Stimulated activated CD4-positive, alpha-beta T cell treated with anti-CD3 and anti-CD28 coated beads, Interleukin-1b, Interleukin-23, amount 100 ng/mL, for 48 hours (primary cell): ENCODE data around the gene SPATA1.
A peak's percentile ranks its signal among the peaks of the same experiment; 100 is the strongest.
"Not testable (repeated sequence)": the region's sequence is repeated elsewhere in the genome, so short reads cannot be mapped to it uniquely, and the experiment has no call there.

Experiments
- DNase-seq: peaks from one replicate; pipeline ENCODE4 v3.0.0-alpha.2; 2020

The SPATA1 gene

GRCh38 chr1:84510165-84510564 is 4.0 kb downstream of the SPATA1 start:
- no peak for DNase-seq

GRCh38 chr1:84510668-84511067 is 4.5 kb downstream of the SPATA1 start:
- DNase-seq, result no peak

- DNase-seq, result no peak
Observed at GRCh38 chr1:84524590-84524989, 18.4 kb downstream of the SPATA1 start.

GRCh38 chr1:84525779-84526178 is 19.6 kb downstream of the SPATA1 start:
- no peak for DNase-seq

- DNase-seq, result no peak
Observed at GRCh38 chr1:84538599-84538998, 32.4 kb downstream of the SPATA1 start.

- no peak for DNase-seq
Observed at GRCh38 chr1:84539972-84540371, 33.8 kb downstream of the SPATA1 start.

GRCh38 chr1:84540759-84541158 is 34.6 kb downstream of the SPATA1 start:
- DNase-seq, result no peak

- DNase-seq, result no peak
Observed at GRCh38 chr1:84541679-84542078, 35.5 kb downstream of the SPATA1 start.

GRCh38 chr1:84550826-84551225 is 44.6 kb downstream of the SPATA1 start:
- no peak for DNase-seq

GRCh38 chr1:84569216-84569615 is 63.0 kb downstream of the SPATA1 start:
- no peak for DNase-seq

- no peak for DNase-seq
Observed at GRCh38 chr1:84570436-84571149, 64.4 kb downstream of the SPATA1 start.

- DNase-seq, result no peak
Observed at GRCh38 chr1:84571150-84571535, 65.0 kb downstream of the SPATA1 start.

GRCh38 chr1:84573481-84573966 is 67.3 kb downstream of the SPATA1 start:
- no peak for DNase-seq

GRCh38 chr1:84573967-84574842 is 68.0 kb downstream of the SPATA1 start, which contains the start of gene CTBS:
Gene CTBS (minus strand): TSS chr1:84574440. CDS start chr1:84574415, 25 bp downstream.
- peak; percentile 86 for DNase-seq

GRCh38 chr1:84574936-84575335 is 68.8 kb downstream of the SPATA1 start:
- no peak for DNase-seq

- no peak for DNase-seq
Observed at GRCh38 chr1:84581648-84582047, 75.5 kb downstream of the SPATA1 start.

GRCh38 chr1:84582802-84583587 is 76.8 kb downstream of the SPATA1 start:
- DNase-seq, result no peak

- no peak for DNase-seq
Observed at GRCh38 chr1:84583648-84584047, 77.5 kb downstream of the SPATA1 start.

GRCh38 chr1:84584126-84584525 is 77.9 kb downstream of the SPATA1 start:
- DNase-seq, result no peak

- no peak for DNase-seq
Observed at GRCh38 chr1:84585803-84586202, 79.6 kb downstream of the SPATA1 start.

- DNase-seq, result no peak
Observed at GRCh38 chr1:84587099-84587498, 80.9 kb downstream of the SPATA1 start.

- DNase-seq, result not testable (repeated sequence)
Observed at GRCh38 chr1:84594959-84595358, 88.8 kb downstream of the SPATA1 start.

GRCh38 chr1:84597011-84597410 is 90.8 kb downstream of the SPATA1 start:
- DNase-seq, result no peak
